Right lobe of liver (tissue), 4 donors: ENCODE results near the gene MROH2A.

Experiments
- POLR2A ChIP-seq: fragments of 450-650 bp; IDR thresholded peaks from one replicate; pipeline ENCODE4 v1.6.1; 2017; ENCODE audit warnings: antibody characterized with exemption, mild to moderate bottlenecking
- TF ChIP-seq, protein P1 (sequence below), 4 donors: fragments of 200-600 bp in 3 of 4; fragments of 450-650 bp in 1 of 4; IDR thresholded peaks; one replicate each; pipeline versions ENCODE4 v1.5.1 to v1.8.0; 2016 to 2022; ENCODE audit warnings: antibody characterized with exemption in 4 of 4, mild to moderate bottlenecking in 2 of 4
- donor health status: DM: no; HTN: no; CAD: no.
- donor health status: DM: no; HTN: no; CAD: no.
- donor health status: DM: no; HTN: yes; CAD: no.

DNA sequence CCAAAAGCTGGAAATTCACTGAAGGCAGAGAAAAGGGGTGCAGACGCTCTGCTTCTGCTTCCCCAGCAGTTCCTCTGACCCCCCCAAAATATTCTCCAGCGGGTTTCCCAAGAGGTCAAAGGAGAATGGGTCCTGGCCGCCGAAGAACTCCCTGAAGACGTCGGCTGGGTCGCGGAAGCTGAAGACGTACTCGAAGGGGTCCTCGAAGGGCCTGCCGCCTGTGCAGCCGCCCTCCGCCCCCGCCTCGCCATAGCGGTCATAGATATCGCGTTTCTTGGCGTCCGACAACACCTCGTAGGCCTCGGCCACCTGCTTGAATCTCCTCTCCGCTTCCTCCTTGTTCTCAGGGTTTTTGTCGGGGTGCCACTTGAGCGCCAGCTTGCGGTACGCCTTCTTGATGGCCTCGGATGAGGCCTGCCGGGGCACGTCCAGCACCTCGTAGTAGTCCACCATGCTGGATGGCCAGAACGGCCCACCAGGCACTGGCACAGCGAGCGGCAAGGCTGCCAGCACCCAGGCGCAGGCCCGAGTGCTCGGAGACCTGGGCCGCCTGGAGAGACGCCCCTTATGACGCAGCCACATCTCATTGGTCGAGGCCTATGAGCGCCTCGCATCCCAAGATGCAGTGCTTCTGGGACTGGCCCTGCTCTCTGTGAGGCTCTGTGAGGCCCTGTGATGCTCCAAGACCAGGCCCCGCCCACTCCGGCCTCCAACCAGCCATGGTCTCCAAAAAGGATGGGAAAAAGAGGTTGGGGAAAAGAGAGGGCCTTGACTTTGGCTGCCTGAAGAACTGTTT, 34.5 kb upstream of the MROH2A start:
- TF ChIP-seq POLR2A = no peak
- TF ChIP-seq, protein P1, sequence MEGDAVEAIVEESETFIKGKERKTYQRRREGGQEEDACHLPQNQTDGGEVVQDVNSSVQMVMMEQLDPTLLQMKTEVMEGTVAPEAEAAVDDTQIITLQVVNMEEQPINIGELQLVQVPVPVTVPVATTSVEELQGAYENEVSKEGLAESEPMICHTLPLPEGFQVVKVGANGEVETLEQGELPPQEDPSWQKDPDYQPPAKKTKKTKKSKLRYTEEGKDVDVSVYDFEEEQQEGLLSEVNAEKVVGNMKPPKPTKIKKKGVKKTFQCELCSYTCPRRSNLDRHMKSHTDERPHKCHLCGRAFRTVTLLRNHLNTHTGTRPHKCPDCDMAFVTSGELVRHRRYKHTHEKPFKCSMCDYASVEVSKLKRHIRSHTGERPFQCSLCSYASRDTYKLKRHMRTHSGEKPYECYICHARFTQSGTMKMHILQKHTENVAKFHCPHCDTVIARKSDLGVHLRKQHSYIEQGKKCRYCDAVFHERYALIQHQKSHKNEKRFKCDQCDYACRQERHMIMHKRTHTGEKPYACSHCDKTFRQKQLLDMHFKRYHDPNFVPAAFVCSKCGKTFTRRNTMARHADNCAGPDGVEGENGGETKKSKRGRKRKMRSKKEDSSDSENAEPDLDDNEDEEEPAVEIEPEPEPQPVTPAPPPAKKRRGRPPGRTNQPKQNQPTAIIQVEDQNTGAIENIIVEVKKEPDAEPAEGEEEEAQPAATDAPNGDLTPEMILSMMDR (IDR thresholded peaks at IDR 0.05) = no peak
